NT2/D1 (cell line): ENCODE measurements around the gene TMEM154.

Experiments used
- DNase-seq: peaks from one replicate; pipeline ENCODE4 v3.0.0-alpha.2; 2011; ENCODE audit warnings: low read depth, low spot score
- H3K27me3 ChIP-seq: 2 replicates; pipeline ENCODE4 v1.6.0; 2011; ENCODE audit warnings: mild to moderate bottlenecking; ENCODE audit not compliant: insufficient read length, insufficient read depth
- H3K36me3 ChIP-seq: 2 replicates; pipeline ENCODE4 v1.6.1; 2011; ENCODE audit warnings: mild to moderate bottlenecking, low read length, mixed read lengths; ENCODE audit not compliant: insufficient read depth, insufficient read length
- H3K4me1 ChIP-seq: 2 replicates; pipeline ENCODE4 v1.5.1; 2011; ENCODE audit not compliant: insufficient read depth, insufficient read length
- H3K4me3 ChIP-seq: 2 replicates; pipeline ENCODE4 v1.5.1; 2011; ENCODE audit warnings: low read depth; ENCODE audit not compliant: insufficient read length
- H3K9ac ChIP-seq: 2 replicates; pipeline ENCODE4 v1.6.0; 2011; ENCODE audit warnings: low read depth; ENCODE audit not compliant: insufficient read length
- H3K9me3 ChIP-seq: 2 replicates; pipeline ENCODE4 v1.5.1; 2011; ENCODE audit warnings: mild to moderate bottlenecking, low read length; ENCODE audit not compliant: insufficient read depth
- SUZ12 ChIP-seq: IDR thresholded peaks from 2 replicates; pipeline ENCODE4 v1.6.1; 2011; ENCODE audit not compliant: insufficient read length, insufficient read depth; ENCODE audit errors: extremely low read depth
- YY1 ChIP-seq: IDR thresholded peaks from 2 replicates; pipeline ENCODE4 v1.6.1; 2011; ENCODE audit not compliant: insufficient read length, insufficient read depth
- ZNF274 ChIP-seq: IDR thresholded peaks from 2 replicates; pipeline ENCODE4 v1.6.1; 2011; ENCODE audit warnings: mild to moderate bottlenecking, low read depth, low read length

Gene TMEM154

GRCh38 chr4:152719291-152719690 lies 39.5 kb upstream of the TMEM154 start:
- peaks cover 24% of the 10 kb centered on the region; the same call in 1 of the 2 replicates for H3K9me3 ChIP-seq
- no peak overlapping the region for H3K4me3 ChIP-seq
- no peaks in the 10 kb centered on the region for H3K36me3 ChIP-seq
- H3K4me1 ChIP-seq, result no peaks in the 10 kb centered on the region
- no peak overlapping the region for H3K9ac ChIP-seq
- DNase-seq, result no peak
- TF ChIP-seq YY1 (no peak), SUZ12 (no peak), ZNF274 (no peak)
- no peaks in the 10 kb centered on the region for H3K27me3 ChIP-seq

- Histone ChIP-seq H3K27me3 (no peaks in the 10 kb centered on the region), H3K36me3 (no peaks in the 10 kb centered on the region), H3K4me1 (no peaks in the 10 kb centered on the region), H3K9ac (no peak overlapping the region), H3K4me3 (no peak overlapping the region), H3K9me3 (peaks cover 44% of the 10 kb centered on the region)
- DNase-seq, result no peak
- TF ChIP-seq ZNF274, result peak; percentile 90
- no peak for TF ChIP-seq YY1
Measured at GRCh38 chr4:152715076-152715475, 35.3 kb upstream of the TMEM154 start.

- no peaks in the 10 kb centered on the region for H3K36me3 ChIP-seq
- H3K9ac ChIP-seq, result no peak overlapping the region
- H3K4me3 ChIP-seq, result no peak overlapping the region
- DNase-seq, result no peak
- TF ChIP-seq YY1 (no peak), SUZ12 (no peak), ZNF274 (no peak)
- H3K9me3 ChIP-seq, result peaks cover 44% of the 10 kb centered on the region
- no peaks in the 10 kb centered on the region for H3K27me3 ChIP-seq
- no peaks in the 10 kb centered on the region for H3K4me1 ChIP-seq
Measured at GRCh38 chr4:152713951-152714705, 34.3 kb upstream of the TMEM154 start.

GRCh38 chr4:152709675-152710438 lies 30.1 kb upstream of the TMEM154 start:
- TF ChIP-seq YY1, result no peak
- TF ChIP-seq ZNF274, result no peak
- no peak for TF ChIP-seq SUZ12

GRCh38 chr4:152708796-152709195 lies 29.0 kb upstream of the TMEM154 start:
- no peak for DNase-seq
- H3K9ac ChIP-seq, result no peak overlapping the region
- TF ChIP-seq YY1 (no peak), SUZ12 (no peak), ZNF274 (no peak)
- H3K4me3 ChIP-seq, result no peak overlapping the region
- no peaks in the 10 kb centered on the region for H3K36me3 ChIP-seq
- H3K9me3 ChIP-seq, result peaks cover 43% of the 10 kb centered on the region
- no peaks in the 10 kb centered on the region for H3K4me1 ChIP-seq
- H3K27me3 ChIP-seq, result no peaks in the 10 kb centered on the region

More at GRCh38 chr4:152709675-152710438, 30.1 kb upstream of the TMEM154 start:
- H3K36me3 ChIP-seq, result no peaks in the 10 kb centered on the region
- DNase-seq, result no peak
- H3K4me1 ChIP-seq, result no peaks in the 10 kb centered on the region
- no peak overlapping the region for H3K9ac ChIP-seq
- H3K9me3 ChIP-seq, result peaks cover 43% of the 10 kb centered on the region
- H3K4me3 ChIP-seq, result no peak overlapping the region
- H3K27me3 ChIP-seq, result no peaks in the 10 kb centered on the region

- H3K9ac ChIP-seq, result no peak overlapping the region
- no peaks in the 10 kb centered on the region for H3K27me3 ChIP-seq
- no peaks in the 10 kb centered on the region for H3K36me3 ChIP-seq
- no peaks in the 10 kb centered on the region for H3K4me1 ChIP-seq
- H3K4me3 ChIP-seq, result no peak overlapping the region
- DNase-seq, result no peak
- H3K9me3 ChIP-seq, result peaks cover 44% of the 10 kb centered on the region
- TF ChIP-seq SUZ12, result no peak
Measured at GRCh38 chr4:152708361-152708760, 28.6 kb upstream of the TMEM154 start.

GRCh38 chr4:152707632-152708031 lies 27.8 kb upstream of the TMEM154 start:
- Histone ChIP-seq H3K36me3 (no peaks in the 10 kb centered on the region), H3K4me1 (no peaks in the 10 kb centered on the region), H3K27me3 (no peaks in the 10 kb centered on the region), H3K9ac (no peak overlapping the region), H3K4me3 (no peak overlapping the region), H3K9me3 (peaks cover 44% of the 10 kb centered on the region)
- no peak for DNase-seq
- no peak for TF ChIP-seq SUZ12
- no peak for TF ChIP-seq ZNF274
- TF ChIP-seq YY1, result no peak
